RWPE2 (cell line): ENCODE measurements around the gene HOXA1.

Source experiments
- ATAC-seq: fragments of 200-7000 bp; cut with Tn5 transposase; 3 replicates; pipeline ENCODE4 v1.9.1; 2021; ENCODE audit warnings: low read depth
- DNase-seq: peaks from one replicate; pipeline ENCODE4 v3.0.0-alpha.2; 2020; ENCODE audit warnings: low spot score
- H3K27ac ChIP-seq: fragments of 450-650 bp; 2 replicates; pipeline ENCODE4 v1.5.1; 2017; ENCODE audit warnings: mild to moderate bottlenecking; ENCODE audit not compliant: poor library complexity, severe bottlenecking
- H3K27me3 ChIP-seq: fragments of 250-450 bp; sonication (Bioruptor Pico); 2 replicates; pipeline ENCODE4 v1.5.1; 2021; ENCODE audit warnings: mild to moderate bottlenecking, moderate library complexity; ENCODE audit not compliant: insufficient read depth, poor library complexity, severe bottlenecking
- H3K36me3 ChIP-seq: fragments of 250-450 bp; sonication (Bioruptor Pico); 2 replicates; pipeline ENCODE4 v1.5.1; 2020; ENCODE audit warnings: low read depth, mild to moderate bottlenecking, moderate library complexity
- H3K4me1 ChIP-seq: fragments of 250-450 bp; sonication (Bioruptor Pico); 2 replicates; pipeline ENCODE4 v1.5.1; 2021; ENCODE audit warnings: mild to moderate bottlenecking, moderate library complexity; ENCODE audit not compliant: insufficient read depth, poor library complexity, severe bottlenecking
- H3K4me3 ChIP-seq: fragments of 250-450 bp; sonication (Bioruptor Pico); 2 replicates; pipeline ENCODE4 v1.5.1; 2021; ENCODE audit warnings: mild to moderate bottlenecking, moderate library complexity; ENCODE audit not compliant: severe bottlenecking
- H3K9me3 ChIP-seq: fragments of 250-450 bp; sonication (Bioruptor Pico); 2 replicates; pipeline ENCODE4 v1.5.1; 2021; ENCODE audit warnings: mild to moderate bottlenecking, moderate library complexity; ENCODE audit not compliant: severe bottlenecking
- CTCF ChIP-seq: fragments of 450-650 bp; IDR thresholded peaks from one replicate; pipeline ENCODE4 v1.5.1; 2017; ENCODE audit warnings: mild to moderate bottlenecking, moderate library complexity; ENCODE audit not compliant: poor library complexity, severe bottlenecking

HOXA1 gene

GRCh38 chr7:27128034-27128433 lies 32.2 kb upstream of the HOXA1 start:
- no peak overlapping the region for H3K4me3 ChIP-seq
- H3K27me3 ChIP-seq = no peaks in the 10 kb centered on the region
- DNase-seq (no peak), ATAC-seq (no peak)
- no peak for TF ChIP-seq CTCF
- H3K27ac ChIP-seq = no peak overlapping the region
- no peaks in the 10 kb centered on the region for H3K9me3 ChIP-seq
- H3K36me3 ChIP-seq = no peaks in the 10 kb centered on the region
- H3K4me1 ChIP-seq = peaks cover 4% of the 10 kb centered on the region

GRCh38 chr7:27126596-27127327 lies 31.0 kb upstream of the HOXA1 start:
- peaks cover 4% of the 10 kb centered on the region for H3K4me1 ChIP-seq
- ATAC-seq = no peak
- no peak overlapping the region for H3K4me3 ChIP-seq
- no peaks in the 10 kb centered on the region for H3K36me3 ChIP-seq
- no peaks in the 10 kb centered on the region for H3K9me3 ChIP-seq
- H3K27ac ChIP-seq = no peak overlapping the region
- no peaks in the 10 kb centered on the region for H3K27me3 ChIP-seq
- no peak for DNase-seq
- no peak for TF ChIP-seq CTCF

- H3K9me3 ChIP-seq = no peaks in the 10 kb centered on the region
- H3K36me3 ChIP-seq = no peaks in the 10 kb centered on the region
- H3K27ac ChIP-seq = no peak overlapping the region
- TF ChIP-seq CTCF = no peak
- H3K27me3 ChIP-seq = no peaks in the 10 kb centered on the region
- DNase-seq (no peak), ATAC-seq (no peak)
- H3K4me3 ChIP-seq = no peak overlapping the region
- H3K4me1 ChIP-seq = no peaks in the 10 kb centered on the region
These were observed 30.2 kb upstream of the HOXA1 start for GRCh38 chr7:27125986-27126394.

GRCh38 chr7:27124902-27125689 lies 29.3 kb upstream of the HOXA1 start:
- no peak overlapping the region for H3K4me3 ChIP-seq
- DNase-seq (no peak), ATAC-seq (no peak)
- H3K4me1 ChIP-seq = no peaks in the 10 kb centered on the region
- H3K27ac ChIP-seq = no peak overlapping the region
- H3K9me3 ChIP-seq = no peaks in the 10 kb centered on the region
- TF ChIP-seq CTCF = no peak
- no peaks in the 10 kb centered on the region for H3K36me3 ChIP-seq
- H3K27me3 ChIP-seq = no peaks in the 10 kb centered on the region
